ENCODE measurements around the gene GLDN.

Gene GLDN

GRCh38 chr15:51331141-51331540, 10.3 kb upstream of the GLDN start:
- WGBS = 35% methylated on average over 4 of the region's 5 CpGs
- Histone ChIP-seq H4K91ac (ENCODE audit: low read length) (no peak overlapping the region), H3K4ac (ENCODE audit: low read depth in 1 of 2, low read length in 2 of 2) (no peak overlapping the region), H2BK15ac (ENCODE audit: low read depth, poor library complexity, severe bottlenecking) (no peak overlapping the region), H3K14ac (ENCODE audit: low read length in 2 of 2) (no peak overlapping the region), H4K8ac (ENCODE audit: low read length) (no peak overlapping the region), H3K9ac (ENCODE audit: low read length) (no peak overlapping the region), H2AFZ (ENCODE audit: low read depth, low read length) (no peak overlapping the region), H2BK5ac (ENCODE audit: low read depth, low read length, poor library complexity, severe bottlenecking) (no peak overlapping the region), H2BK120ac (ENCODE audit: low read depth, low read length) (no peak overlapping the region), H3K9me3 (ENCODE audit: control insufficient read depth, low read length) (no peaks in the 10 kb centered on the region), H2BK12ac (ENCODE audit: low read length in 2 of 2) (no peak overlapping the region), H3K27ac (ENCODE audit: low read length, poor library complexity, severe bottlenecking) (no peak overlapping the region), H3K4me2 (ENCODE audit: low read length, poor library complexity, severe bottlenecking) (no peak overlapping the region), H3K27me3 (ENCODE audit: control insufficient read depth in 1 of 2, insufficient read depth in 1 of 2, low read length in 2 of 2) (peaks cover 0 to 29% of the 10 kb centered on the region in 2 experiments), H3K79me1 (replicated peaks; ENCODE audit: low read length, poor library complexity, severe bottlenecking) (no peaks in the 10 kb centered on the region), H3K4me1 (ENCODE audit: control insufficient read depth, insufficient read depth, low read depth, low read length) (no peaks in the 10 kb centered on the region), H3K23ac (ENCODE audit: low read length in 2 of 2) (no peak overlapping the region), H3K18ac (ENCODE audit: low read depth in 1 of 2, low read length in 2 of 2) (no peak overlapping the region), H3K4me3 (ENCODE audit: insufficient read depth in 1 of 2, low read depth in 1 of 2, low read length in 2 of 2) (no peak overlapping the region), H2AK5ac (ENCODE audit: low read length, severe bottlenecking) (no peak overlapping the region), H3K36me3 (ENCODE audit: control insufficient read depth in 1 of 2, insufficient read depth in 2 of 2, low read depth in 1 of 2, low read length in 2 of 2) (no peaks in the 10 kb centered on the region)
- no peak for DNase-seq

- Histone ChIP-seq H4K91ac (ENCODE audit: low read length) (no peak overlapping the region), H3K4ac (ENCODE audit: low read depth in 1 of 2, low read length in 2 of 2) (no peak overlapping the region), H2BK5ac (ENCODE audit: low read depth, low read length, poor library complexity, severe bottlenecking) (no peak overlapping the region), H2BK12ac (ENCODE audit: low read length in 2 of 2) (no peak overlapping the region), H3K27ac (ENCODE audit: low read length, poor library complexity, severe bottlenecking) (no peak overlapping the region), H3K23ac (ENCODE audit: low read length in 2 of 2) (no peak overlapping the region), H2BK15ac (ENCODE audit: low read depth, poor library complexity, severe bottlenecking) (no peak overlapping the region), H3K9ac (ENCODE audit: low read length) (no peak overlapping the region), H3K4me3 (ENCODE audit: insufficient read depth in 1 of 2, low read depth in 1 of 2, low read length in 2 of 2) (no peak overlapping the region), H3K18ac (ENCODE audit: low read depth in 1 of 2, low read length in 2 of 2) (no peak overlapping the region), H2AK5ac (ENCODE audit: low read length, severe bottlenecking) (no peak overlapping the region), H2BK120ac (ENCODE audit: low read depth, low read length) (no peak overlapping the region), H4K8ac (ENCODE audit: low read length) (no peak overlapping the region), H2AFZ (ENCODE audit: low read depth, low read length) (no peak overlapping the region), H3K27me3 (ENCODE audit: control insufficient read depth in 1 of 2, insufficient read depth in 1 of 2, low read length in 2 of 2) (peaks cover 0 to 31% of the 10 kb centered on the region in 2 experiments), H3K36me3 (ENCODE audit: control insufficient read depth in 1 of 2, insufficient read depth in 2 of 2, low read depth in 1 of 2, low read length in 2 of 2) (no peaks in the 10 kb centered on the region), H3K4me2 (ENCODE audit: low read length, poor library complexity, severe bottlenecking) (no peak overlapping the region), H3K4me1 (ENCODE audit: control insufficient read depth, insufficient read depth, low read depth, low read length) (no peaks in the 10 kb centered on the region), H3K9me3 (ENCODE audit: control insufficient read depth, low read length) (no peaks in the 10 kb centered on the region), H3K79me1 (replicated peaks; ENCODE audit: low read length, poor library complexity, severe bottlenecking) (no peaks in the 10 kb centered on the region), H3K14ac (ENCODE audit: low read length in 2 of 2) (no peak overlapping the region)
- 80% methylated on average over 4 of the region's 4 CpGs for WGBS
- DNase-seq = no peak
These were observed 9.0 kb upstream of the GLDN start for GRCh38 chr15:51332206-51333147.

- H2BK12ac ChIP-seq (ENCODE audit: low read length in 2 of 2) = no peak overlapping the region
- H3K9ac ChIP-seq (ENCODE audit: low read length) = no peak overlapping the region
- H3K18ac ChIP-seq (ENCODE audit: low read depth in 1 of 2, low read length in 2 of 2) = no peak overlapping the region
- no peak overlapping the region for H3K23ac ChIP-seq (ENCODE audit: low read length in 2 of 2)
- no peak overlapping the region for H4K8ac ChIP-seq (ENCODE audit: low read length)
- H4K91ac ChIP-seq (ENCODE audit: low read length) = no peak overlapping the region
- H3K79me1 ChIP-seq (replicated peaks; ENCODE audit: low read length, poor library complexity, severe bottlenecking) = no peaks in the 10 kb centered on the region
- 91% methylated on average over 2 of the region's 2 CpGs for WGBS
- H3K4me1 ChIP-seq (ENCODE audit: control insufficient read depth, insufficient read depth, low read depth, low read length) = no peaks in the 10 kb centered on the region
- H3K27me3 ChIP-seq (ENCODE audit: control insufficient read depth in 1 of 2, insufficient read depth in 1 of 2, low read length in 2 of 2) = peaks cover 0 to 41% of the 10 kb centered on the region in 2 experiments
- H3K4me2 ChIP-seq (ENCODE audit: low read length, poor library complexity, severe bottlenecking) = no peak overlapping the region
- H3K9me3 ChIP-seq (ENCODE audit: control insufficient read depth, low read length) = no peaks in the 10 kb centered on the region
- no peak overlapping the region for H3K27ac ChIP-seq (ENCODE audit: low read length, poor library complexity, severe bottlenecking)
- H3K4me3 ChIP-seq (ENCODE audit: insufficient read depth in 1 of 2, low read depth in 1 of 2, low read length in 2 of 2) = no peak overlapping the region
- H3K4ac ChIP-seq (ENCODE audit: low read depth in 1 of 2, low read length in 2 of 2) = no peak overlapping the region
- H2AK5ac ChIP-seq (ENCODE audit: low read length, severe bottlenecking) = no peak overlapping the region
- H2BK120ac ChIP-seq (ENCODE audit: low read depth, low read length) = no peak overlapping the region
- no peak overlapping the region for H2BK5ac ChIP-seq (ENCODE audit: low read depth, low read length, poor library complexity, severe bottlenecking)
- no peak for DNase-seq
- H2BK15ac ChIP-seq (ENCODE audit: low read depth, poor library complexity, severe bottlenecking) = no peak overlapping the region
- H3K14ac ChIP-seq (ENCODE audit: low read length in 2 of 2) = no peak overlapping the region
- no peak overlapping the region for H2AFZ ChIP-seq (ENCODE audit: low read depth, low read length)
- H3K36me3 ChIP-seq (ENCODE audit: control insufficient read depth in 1 of 2, insufficient read depth in 2 of 2, low read depth in 1 of 2, low read length in 2 of 2) = no peaks in the 10 kb centered on the region
These were observed 7.9 kb upstream of the GLDN start for GRCh38 chr15:51333571-51333970.

GRCh38 chr15:51334011-51334451, 7.4 kb upstream of the GLDN start:
- Histone ChIP-seq H3K27me3 (ENCODE audit: control insufficient read depth in 1 of 2, insufficient read depth in 1 of 2, low read length in 2 of 2) (peaks cover 0 to 41% of the 10 kb centered on the region in 2 experiments), H3K4me3 (ENCODE audit: insufficient read depth in 1 of 2, low read depth in 1 of 2, low read length in 2 of 2) (no peak overlapping the region), H3K36me3 (ENCODE audit: control insufficient read depth in 1 of 2, insufficient read depth in 2 of 2, low read depth in 1 of 2, low read length in 2 of 2) (no peaks in the 10 kb centered on the region), H3K79me1 (replicated peaks; ENCODE audit: low read length, poor library complexity, severe bottlenecking) (no peaks in the 10 kb centered on the region), H4K91ac (ENCODE audit: low read length) (no peak overlapping the region), H3K9ac (ENCODE audit: low read length) (no peak overlapping the region), H4K8ac (ENCODE audit: low read length) (no peak overlapping the region), H3K23ac (ENCODE audit: low read length in 2 of 2) (no peak overlapping the region), H3K4me2 (ENCODE audit: low read length, poor library complexity, severe bottlenecking) (no peak overlapping the region), H2BK120ac (ENCODE audit: low read depth, low read length) (no peak overlapping the region), H3K14ac (ENCODE audit: low read length in 2 of 2) (no peak overlapping the region), H2AFZ (ENCODE audit: low read depth, low read length) (no peak overlapping the region), H2BK5ac (ENCODE audit: low read depth, low read length, poor library complexity, severe bottlenecking) (no peak overlapping the region), H3K18ac (ENCODE audit: low read depth in 1 of 2, low read length in 2 of 2) (no peak overlapping the region), H2BK15ac (ENCODE audit: low read depth, poor library complexity, severe bottlenecking) (no peak overlapping the region), H3K27ac (ENCODE audit: low read length, poor library complexity, severe bottlenecking) (no peak overlapping the region), H3K4ac (ENCODE audit: low read depth in 1 of 2, low read length in 2 of 2) (no peak overlapping the region), H2BK12ac (ENCODE audit: low read length in 2 of 2) (no peak overlapping the region), H3K9me3 (ENCODE audit: control insufficient read depth, low read length) (no peaks in the 10 kb centered on the region), H2AK5ac (ENCODE audit: low read length, severe bottlenecking) (no peak overlapping the region), H3K4me1 (ENCODE audit: control insufficient read depth, insufficient read depth, low read depth, low read length) (no peaks in the 10 kb centered on the region)
- WGBS = 14% methylated on average over 2 of the region's 2 CpGs
- no peak for DNase-seq
